Thyroid gland (tissue), 4 donors: ENCODE measurements around the gene BBS9. TPM values are rescaled to one million over a fixed set of nuclear protein-coding genes. Genes with fewer than 3 reads are reported as not detected.
"Not testable (repeated sequence)": the region's sequence is repeated elsewhere in the genome, so short reads cannot be mapped to it uniquely, and the experiment has no call there.

Experiments used
- DNase-seq, 2 donors: peaks; one replicate each; pipeline ENCODE4 v3.0.0-alpha.2; 2019
- H3K27ac ChIP-seq, 3 donors: fragments of 200-600 bp; sonication (generic); 1 replicate in 2 of 3; 2 replicates in 1 of 3; pipeline ENCODE4 v1.5.1; 2016 to 2019; ENCODE audit warnings: mild to moderate bottlenecking in 1 of 3, moderate library complexity in 1 of 3
- H3K27me3 ChIP-seq: fragments of 200-600 bp; sonication (generic); one replicate; pipeline ENCODE4 v1.5.1; 2019
- H3K36me3 ChIP-seq, 2 donors: fragments of 200-600 bp; sonication (generic); one replicate each; pipeline ENCODE4 v1.5.1; 2016 to 2019
- H3K4me1 ChIP-seq, 2 donors: fragments of 200-600 bp; sonication (generic); one replicate each; pipeline ENCODE4 v1.5.1; 2017 to 2019
- H3K4me3 ChIP-seq, 3 donors: fragments of 200-600 bp; sonication (generic); replicated peaks in 1 of 3; 1 replicate in 2 of 3; 2 replicates in 1 of 3; pipeline ENCODE4 v1.5.1; 2016; ENCODE audit warnings: mild to moderate bottlenecking in 1 of 3
- H3K9me3 ChIP-seq: fragments of 200-600 bp; sonication (generic); one replicate; pipeline ENCODE4 v1.5.1; 2017
- CTCF ChIP-seq, 6 experiments: fragments of 200-600 bp in 3 of 6; fragments of 450-650 bp in 3 of 6; sonication (generic) in 3 of 6; IDR thresholded peaks; one replicate each; pipeline ENCODE4 v1.5.1; 2016 to 2019; ENCODE audit warnings: antibody characterized with exemption in 6 of 6, mild to moderate bottlenecking in 2 of 6, inconsistent platforms in 1 of 6, moderate library complexity in 1 of 6
- POLR2A ChIP-seq, 2 donors: fragments of 450-650 bp; IDR thresholded peaks; one replicate each; pipeline ENCODE4 v1.6.1; 2017; ENCODE audit warnings: antibody characterized with exemption in 2 of 2, mild to moderate bottlenecking in 2 of 2, moderate library complexity in 1 of 2
- WGBS, 2 donors: methylation state at CpG; one replicate each; pipeline ENCODE4 v1.1.5; 2017; 5-methylcytosine and 5-hydroxymethylcytosine counted together
- intact Hi-C: fragments of 100-400 bp; cut with DNase I; formaldehyde crosslinking; loops from one replicate; pipeline ENCODE4 v1.15.1; 2023
- total RNA-seq, 4 donors: library from RNA; depleted of rRNA; stranded (reverse); fragments of >200 nt; gene quantifications; one replicate each; pipeline ENCODE4 v1.2.3, GENCODE V29; 2016

Gene BBS9
- total RNA-seq, 4 donors from 2014 or later = 59.2 to 84.8 (median 73.1) TPM

DNA sequence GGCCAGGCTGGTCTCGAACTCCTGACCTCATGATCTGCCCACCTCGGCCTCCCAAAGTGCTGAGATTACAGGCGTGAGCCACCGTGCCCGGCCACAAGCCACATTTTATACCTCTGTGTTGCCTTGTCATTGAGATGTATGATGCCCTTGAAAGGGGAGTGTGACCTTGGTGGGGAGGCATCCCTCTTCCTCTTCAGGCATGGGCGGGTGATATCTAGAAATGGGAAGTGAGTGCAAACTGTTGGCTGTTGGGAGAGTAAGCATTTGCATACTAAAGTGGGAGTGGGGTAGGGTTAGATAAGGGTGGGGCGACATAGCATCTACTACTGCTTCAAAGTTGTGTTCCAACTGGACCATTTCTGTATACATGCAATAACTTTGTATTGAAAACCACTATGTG is 40.2 kb upstream of the BBS9 start:
- Histone ChIP-seq H3K4me1 (no peaks in the 10 kb centered on the region), H3K9me3 (no peaks in the 10 kb centered on the region), H3K36me3 (peaks cover 0 to 7% of the 10 kb centered on the region in 2 donors), H3K4me3 (no peak overlapping the region), H3K27ac (no peak overlapping the region), H3K27me3 (no peaks in the 10 kb centered on the region)
- WGBS, 2 donors = 91 to 97% methylated on average over 7 of the region's 7 CpGs
- TF ChIP-seq CTCF (IDR thresholded peaks at IDR 0.05) = no peak
- TF ChIP-seq POLR2A (IDR thresholded peaks at IDR 0.05) = no peak
- DNase-seq = no peak
- intact Hi-C loops = no loop called here

DNA sequence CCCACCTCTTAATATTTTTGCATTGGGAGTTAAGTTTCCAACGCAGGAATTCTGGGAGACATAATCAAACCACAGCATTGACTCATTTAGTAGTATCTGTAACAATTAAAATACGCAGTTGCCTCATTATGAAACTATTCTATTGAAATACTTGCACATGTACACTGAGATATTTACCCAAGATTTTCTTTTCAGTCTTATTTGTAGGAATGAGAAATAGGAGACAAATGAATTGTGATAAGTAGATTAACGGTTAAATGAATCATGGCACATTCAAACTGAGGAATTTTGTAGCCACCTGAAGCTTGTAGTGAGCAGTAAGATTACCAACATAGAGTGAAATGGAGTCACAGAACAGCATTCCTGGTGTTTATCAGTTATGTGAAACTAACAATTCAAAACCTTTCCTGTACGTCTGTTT is 38.2 kb upstream of the BBS9 start:
- intact Hi-C loops = no loop called here
- DNase-seq = no peak
- 92 to 95% methylated on average over 4 of the region's 4 CpGs for WGBS, 2 donors

DNA sequence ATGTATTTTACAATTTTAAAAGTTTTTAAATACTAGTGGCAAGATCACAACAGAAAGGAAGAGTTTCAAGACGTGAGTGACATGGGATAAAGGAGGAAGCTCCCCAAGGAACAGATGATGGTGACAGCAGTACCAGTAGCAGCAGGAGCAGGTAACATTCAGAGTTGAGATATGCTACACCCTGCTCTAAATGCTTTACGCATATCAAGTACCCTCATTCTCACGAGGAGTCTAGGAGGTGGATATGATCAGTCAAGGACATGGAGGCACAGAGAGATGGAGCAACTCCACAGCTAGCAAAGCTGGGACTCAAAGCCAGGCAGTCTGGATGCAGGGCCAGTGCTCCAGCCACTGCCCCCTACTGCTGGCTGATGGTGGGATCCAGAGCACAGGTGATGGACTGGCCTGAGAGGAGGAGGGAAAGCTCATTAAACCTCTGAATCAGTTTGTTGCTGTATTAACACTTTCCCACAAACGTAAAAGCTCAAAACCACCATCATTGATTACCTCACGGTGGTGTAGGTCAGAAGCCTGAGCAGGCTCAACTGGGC is 37.6 kb upstream of the BBS9 start:
- TF ChIP-seq CTCF (IDR thresholded peaks at IDR 0.05) (no peak), POLR2A (IDR thresholded peaks at IDR 0.05) (no peak)
- H3K27ac ChIP-seq = no peak overlapping the region

More for the DNA sequence above, 38.2 kb upstream of the BBS9 start:
- no peak for TF ChIP-seq CTCF (IDR thresholded peaks at IDR 0.05)
- TF ChIP-seq POLR2A (IDR thresholded peaks at IDR 0.05) = no peak
- Histone ChIP-seq H3K36me3 (peaks cover 5 to 20% of the 10 kb centered on the region in 2 donors), H3K9me3 (no peaks in the 10 kb centered on the region), H3K27ac (no peak overlapping the region), H3K4me1 (no peaks in the 10 kb centered on the region), H3K4me3 (no peak overlapping the region), H3K27me3 (no peaks in the 10 kb centered on the region)

DNA sequence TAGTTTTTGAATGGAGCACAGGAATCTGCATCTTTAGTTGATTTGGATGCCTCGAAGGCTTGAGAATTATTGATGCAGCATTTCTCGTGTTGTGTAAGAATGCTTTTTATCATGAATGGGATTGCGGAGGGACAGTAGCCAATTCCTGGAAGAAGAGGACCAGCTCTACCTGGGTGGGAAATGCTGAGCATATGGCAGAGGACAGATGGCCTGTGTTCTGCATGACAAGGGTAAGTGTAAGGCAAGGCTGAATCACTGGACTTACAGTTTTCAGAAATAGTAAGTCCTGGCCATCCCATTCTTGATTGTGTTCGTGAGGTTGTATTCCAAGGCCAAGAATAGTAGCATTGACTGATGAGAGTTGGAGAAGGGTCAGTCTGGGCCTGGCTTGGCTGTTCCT is 36.1 kb upstream of the BBS9 start:
- Histone ChIP-seq H3K9me3 (no peaks in the 10 kb centered on the region), H3K27me3 (no peaks in the 10 kb centered on the region), H3K27ac (no peak overlapping the region), H3K36me3 (peaks cover 21 to 38% of the 10 kb centered on the region in 2 donors), H3K4me3 (no peak overlapping the region), H3K4me1 (no peaks in the 10 kb centered on the region)
- intact Hi-C loops = no loop called here
- DNase-seq = no peak
- WGBS, 2 donors = 88 to 92% methylated on average over 4 of the region's 4 CpGs
- TF ChIP-seq POLR2A (IDR thresholded peaks at IDR 0.05) = no peak
- no peak for TF ChIP-seq CTCF (IDR thresholded peaks at IDR 0.05)

More for the DNA sequence above, 37.6 kb upstream of the BBS9 start:
- Histone ChIP-seq H3K27me3 (no peaks in the 10 kb centered on the region), H3K4me3 (no peak overlapping the region), H3K9me3 (no peaks in the 10 kb centered on the region), H3K4me1 (no peaks in the 10 kb centered on the region), H3K36me3 (peaks cover 11 to 26% of the 10 kb centered on the region in 2 donors)
- intact Hi-C loops = no loop called here
- DNase-seq = no peak
- 77 to 80% methylated on average over 5 of the region's 5 CpGs for WGBS, 2 donors

DNA sequence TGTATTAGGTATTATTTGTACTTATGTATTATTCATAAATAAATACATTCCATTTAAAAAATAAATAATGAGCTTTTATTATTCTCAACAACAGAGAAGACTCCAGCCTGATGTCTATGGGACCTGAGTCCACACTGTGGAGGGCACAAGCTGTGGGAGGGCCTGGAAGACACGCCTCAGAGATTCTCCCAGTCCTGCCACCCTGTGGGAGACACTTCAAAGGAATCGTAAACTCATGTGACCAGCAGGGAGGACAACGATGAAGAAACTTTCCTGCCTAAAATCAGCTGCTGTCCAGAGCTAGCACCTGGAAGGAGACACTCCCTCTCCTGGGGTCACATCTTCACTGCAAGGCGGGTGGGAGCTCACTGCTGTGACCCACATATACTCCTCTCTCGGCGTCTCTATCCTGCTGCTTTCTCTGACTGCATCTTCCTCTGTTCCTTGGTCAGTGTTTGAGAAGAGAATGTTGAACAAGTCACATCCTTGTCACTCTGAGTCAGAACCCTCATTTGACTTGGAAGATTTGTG is 34.6 kb upstream of the BBS9 start:
- DNase-seq, H3K4me1 ChIP-seq, intact Hi-C loops, H3K9me3 ChIP-seq, H3K27ac ChIP-seq, H3K4me3 ChIP-seq, H3K27me3 ChIP-seq: not testable (repeated sequence)
- WGBS, 2 donors = 73 to 79% methylated on average over 3 to 4 of the region's 6 CpGs
- peaks cover 32 to 49% of the 10 kb centered on the region in 2 donors for H3K36me3 ChIP-seq
